Smooth muscle cell of trachea (primary cell): ENCODE data around the gene OR9Q1. TPM values are rescaled to one million over a fixed set of nuclear protein-coding genes. Genes with fewer than 3 reads are reported as not detected.

ENCODE experiments used
- total RNA-seq: library from RNA; depleted of rRNA; stranded (reverse); fragments of >200 nt; gene quantifications from 2 replicates; pipeline ENCODE4 v1.2.1, GENCODE V29; 2014

The OR9Q1 gene, protein sequence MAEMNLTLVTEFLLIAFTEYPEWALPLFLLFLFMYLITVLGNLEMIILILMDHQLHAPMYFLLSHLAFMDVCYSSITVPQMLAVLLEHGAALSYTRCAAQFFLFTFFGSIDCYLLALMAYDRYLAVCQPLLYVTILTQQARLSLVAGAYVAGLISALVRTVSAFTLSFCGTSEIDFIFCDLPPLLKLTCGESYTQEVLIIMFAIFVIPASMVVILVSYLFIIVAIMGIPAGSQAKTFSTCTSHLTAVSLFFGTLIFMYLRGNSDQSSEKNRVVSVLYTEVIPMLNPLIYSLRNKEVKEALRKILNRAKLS
- total RNA-seq, result not detected in 2 replicates

DNA sequence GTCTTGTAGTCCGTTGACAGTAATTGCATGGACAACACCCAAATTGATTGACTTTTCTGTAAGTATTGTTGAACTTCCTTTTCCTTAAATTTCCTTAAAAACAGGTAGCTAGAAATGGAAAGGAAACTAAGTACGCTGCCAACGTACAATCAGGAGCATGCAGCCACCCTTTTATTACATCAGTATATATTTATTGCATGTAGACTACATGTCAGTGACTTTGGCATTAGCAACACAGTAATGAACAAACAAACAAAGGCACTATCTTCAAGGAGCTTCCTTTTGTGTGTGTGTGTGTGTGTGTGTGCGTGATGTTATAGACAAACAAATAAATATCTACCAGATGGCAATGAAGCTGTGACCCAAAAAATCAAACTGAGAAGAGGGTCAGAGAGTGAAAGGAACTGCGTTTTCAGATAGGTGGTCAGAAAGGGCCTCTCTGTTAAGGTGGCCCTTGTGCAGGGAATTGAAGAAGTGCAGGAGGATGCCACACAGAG is at the start of gene OR9Q1:
Gene OR9Q1, plus strand, starts transcription at position 447 of the 497 bp plus-strand sequence. CDS start 155,564 bp downstream, outside the sequence.

GRCh38 chr11:58030653-58031052 is 7.0 kb downstream of the OR9Q1 start, which contains the start of gene OR6Q1:
Gene OR6Q1 (plus strand): TSS chr11:58030953. CDS start chr11:58030953, 0 bp downstream.

DNA sequence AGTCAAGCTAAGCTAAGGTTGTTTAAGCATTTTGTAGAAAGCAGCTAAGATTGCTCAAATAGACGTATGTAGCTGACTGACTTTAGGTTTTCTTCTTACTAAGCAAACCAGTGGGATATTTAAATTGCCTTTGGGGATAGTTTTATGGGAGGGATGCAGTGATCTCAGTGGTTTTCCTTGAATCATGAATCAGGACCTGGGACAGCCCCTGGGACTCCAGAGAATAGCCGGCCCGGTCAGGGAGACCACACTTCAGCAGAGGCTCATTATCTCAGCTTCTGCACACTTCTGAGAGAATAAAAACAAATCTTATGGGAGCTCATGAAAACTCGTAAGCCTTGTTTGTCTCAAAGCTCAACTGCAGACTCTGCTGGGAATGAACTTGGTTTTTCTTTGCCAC is 101.8 kb downstream of the OR9Q1 start, which contains the start of gene OR9I1:
Gene OR9I1, minus strand, starts transcription at position 62 of the 400 bp plus-strand sequence. CDS start 6,086 bp downstream, outside the sequence.

GRCh38 chr11:58188770-58189169 is 165.1 kb downstream of the OR9Q1 start, which contains the start of gene OR9Q2:
Gene OR9Q2 (plus strand): TSS chr11:58189070. CDS start chr11:58190491, 1,421 bp downstream.

GRCh38 chr11:58204042-58204441 is 180.4 kb downstream of the OR9Q1 start, which contains the start of gene OR1S2:
Gene OR1S2 (minus strand): TSS chr11:58204142. CDS start chr11:58204142, 0 bp downstream.

GRCh38 chr11:58212420-58212819 is 188.7 kb downstream of the OR9Q1 start, which contains the start of gene OR1S1:
Gene OR1S1 (plus strand): TSS chr11:58212720.

Other genes starting within 250 kb of the OR9Q1 start
- not detected in 2 replicates for gene OR6Q1, start 7.1 kb downstream of the OR9Q1 start, total RNA-seq
- gene OR9I1, start 101.6 kb downstream of the OR9Q1 start, total RNA-seq, result not detected in 2 replicates
- not detected in 2 replicates for gene OR9Q2, start 165.2 kb downstream of the OR9Q1 start, total RNA-seq
- gene OR1S2, start 180.3 kb downstream of the OR9Q1 start, total RNA-seq, result not detected in 2 replicates
- gene OR1S1, start 188.8 kb downstream of the OR9Q1 start, total RNA-seq, result not detected in 2 replicates
- gene OR10Q1, start 205.0 kb downstream of the OR9Q1 start, total RNA-seq, result not detected in 2 replicates
- gene OR10W1, start 244.4 kb downstream of the OR9Q1 start, total RNA-seq, result not detected in 2 replicates